SK-MEL-5 (cell line): ENCODE results near the gene SMIM10L2A. TPM values are rescaled to one million over a fixed set of nuclear protein-coding genes. Genes with fewer than 3 reads are reported as not detected.
"Not testable (repeated sequence)": the region's sequence is repeated elsewhere in the genome, so short reads cannot be mapped to it uniquely, and the experiment has no call there.

Source experiments
- DNase-seq: peaks from one replicate; pipeline ENCODE4 v3.0.0-alpha.2; 2016; ENCODE audit warnings: low read depth, low spot score
- in situ Hi-C: cut with HindIII; loops from 2 replicates; pipeline ENCODE4 v1.10.0; 2016; ENCODE audit warnings: low sequenced_read_pairs, high pct_unique_total_duplicates, low pct_unique_long_range_greater_than_20kb
- polyA plus RNA-seq, 2 experiments: library from polyadenylated mRNA; depleted of rRNA; stranded (reverse); fragments of >200 nt; gene quantifications; 2 replicates each; pipeline ENCODE4 v1.2.3, GENCODE V29; 2015
- total RNA-seq: library from RNA; depleted of rRNA; stranded (reverse); fragments of >200 nt; shearing (Covaris generic); gene quantifications from 2 replicates; pipeline ENCODE4 v1.2.3, GENCODE V29; 2014; rRNA removed

The SMIM10L2A gene
- total RNA-seq: 0.03 TPM in 1 of 2 replicates, not detected in the other
- 0.04 and 0.12 TPM in 2 replicates for polyA plus RNA-seq (2015; cell fraction: cytosol; rRNA removed)
- 0.06 TPM in 1 of 2 replicates, not detected in the other for polyA plus RNA-seq (2015; cell fraction: nucleus; rRNA removed)

DNA sequence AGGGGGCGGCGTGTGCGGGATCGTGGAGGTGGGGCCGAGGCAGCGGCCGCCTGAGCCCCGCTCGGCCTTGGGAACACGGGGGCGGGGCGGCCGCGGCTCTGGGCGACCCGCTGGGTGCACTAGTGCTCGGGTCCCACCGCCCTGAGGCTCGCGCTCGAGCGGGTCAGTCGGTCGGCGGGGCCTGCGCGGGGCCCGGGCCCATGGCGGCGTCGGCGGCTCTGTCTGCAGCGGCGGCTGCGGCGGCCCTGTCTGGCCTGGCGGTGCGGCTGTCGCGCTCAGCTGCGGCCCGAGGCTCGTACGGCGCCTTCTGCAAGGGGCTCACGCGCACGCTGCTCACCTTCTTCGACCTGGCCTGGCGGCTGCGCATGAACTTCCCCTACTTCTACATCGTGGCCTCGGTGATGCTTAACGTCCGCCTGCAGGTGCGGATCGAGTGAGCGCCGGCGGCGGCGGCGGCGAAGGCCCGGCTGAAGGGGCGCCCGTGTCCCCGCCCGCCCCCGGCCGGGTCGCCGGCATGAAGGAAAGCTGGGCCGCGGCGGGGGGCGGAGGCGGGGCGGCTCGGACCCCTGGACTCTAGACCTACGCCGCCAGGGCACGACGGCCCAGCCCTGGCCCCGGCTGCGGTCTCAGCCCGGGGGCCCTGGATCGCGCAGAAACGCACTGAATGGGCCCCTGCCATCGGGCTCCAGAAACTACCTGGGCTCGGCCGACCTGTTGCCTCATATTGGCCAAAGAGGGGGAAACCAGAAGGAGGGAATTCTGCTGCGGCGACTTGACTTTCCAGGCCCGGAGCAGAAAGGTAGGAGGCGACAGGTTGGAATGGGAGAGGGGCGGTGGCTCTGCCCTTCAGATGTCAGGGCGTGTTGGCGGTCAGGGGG is at the start of gene SMIM10L2A:
TSS of gene SMIM10L2A (plus strand) at position 13 of the 878 bp plus-strand sequence. CDS start at position 201, 188 bp downstream.
- no peak for DNase-seq
- in situ Hi-C loops: no loop called here

DNA sequence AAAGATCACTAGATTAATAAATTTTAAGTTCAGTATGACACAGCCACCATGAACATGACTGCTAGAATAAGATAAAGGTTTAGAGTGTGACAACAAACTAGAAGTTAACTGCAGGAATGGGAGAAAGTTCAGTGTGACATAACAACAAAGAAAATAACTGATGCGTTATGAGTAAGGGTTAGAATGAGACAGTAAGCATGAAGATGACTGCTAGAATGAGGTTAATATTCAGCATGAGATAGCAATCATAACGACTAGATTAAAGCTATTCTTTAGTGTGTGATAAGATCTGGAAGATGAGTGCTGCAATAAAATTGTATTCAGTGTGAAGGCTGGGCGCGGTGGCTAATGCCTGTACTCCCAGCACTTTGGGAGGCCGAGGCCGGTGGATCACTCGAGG is 48.4 kb upstream of the SMIM10L2A start:
- DNase-seq: no peak
- in situ Hi-C loops: no loop called here

DNA sequence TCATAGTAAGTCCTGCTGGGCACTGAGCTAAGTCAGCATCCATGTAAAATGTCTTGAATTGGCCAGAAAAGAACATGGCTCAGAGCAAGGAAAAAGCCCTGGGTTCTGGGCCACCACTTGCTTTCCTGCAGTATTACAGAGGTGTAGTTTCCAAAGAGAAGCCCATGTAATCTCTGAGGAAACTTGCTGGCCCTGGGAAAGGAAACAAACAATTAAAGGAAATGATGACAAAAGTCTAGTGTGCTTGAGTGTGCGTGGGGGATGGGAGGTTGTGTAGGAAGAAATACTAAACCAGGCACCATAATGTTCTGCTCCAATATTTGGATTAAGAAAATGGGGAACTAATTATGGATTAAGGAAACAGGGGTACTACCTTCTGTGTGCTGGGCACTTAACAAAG is 39.5 kb upstream of the SMIM10L2A start:
- no peak for DNase-seq
- in situ Hi-C loops: no loop called here

DNA sequence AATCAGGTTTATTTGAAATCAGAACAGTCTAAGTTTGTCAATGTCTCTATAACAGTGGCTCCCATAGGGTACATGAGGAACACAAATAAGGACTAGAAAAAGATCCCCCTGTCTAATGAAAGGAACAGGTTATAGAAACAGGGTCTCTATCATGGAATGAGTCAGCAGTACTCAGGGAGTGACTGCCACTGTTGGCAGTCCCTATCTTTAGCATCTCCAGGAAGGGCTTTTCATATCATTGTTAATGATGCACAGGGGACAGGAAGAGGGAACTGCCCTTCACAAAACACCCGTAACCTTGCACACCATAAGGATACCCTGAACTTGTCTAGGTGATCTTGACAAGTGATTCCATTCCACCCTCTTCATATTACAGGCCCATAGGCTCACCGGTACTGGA is 38.5 kb upstream of the SMIM10L2A start:
- in situ Hi-C loops: no loop called here

DNA sequence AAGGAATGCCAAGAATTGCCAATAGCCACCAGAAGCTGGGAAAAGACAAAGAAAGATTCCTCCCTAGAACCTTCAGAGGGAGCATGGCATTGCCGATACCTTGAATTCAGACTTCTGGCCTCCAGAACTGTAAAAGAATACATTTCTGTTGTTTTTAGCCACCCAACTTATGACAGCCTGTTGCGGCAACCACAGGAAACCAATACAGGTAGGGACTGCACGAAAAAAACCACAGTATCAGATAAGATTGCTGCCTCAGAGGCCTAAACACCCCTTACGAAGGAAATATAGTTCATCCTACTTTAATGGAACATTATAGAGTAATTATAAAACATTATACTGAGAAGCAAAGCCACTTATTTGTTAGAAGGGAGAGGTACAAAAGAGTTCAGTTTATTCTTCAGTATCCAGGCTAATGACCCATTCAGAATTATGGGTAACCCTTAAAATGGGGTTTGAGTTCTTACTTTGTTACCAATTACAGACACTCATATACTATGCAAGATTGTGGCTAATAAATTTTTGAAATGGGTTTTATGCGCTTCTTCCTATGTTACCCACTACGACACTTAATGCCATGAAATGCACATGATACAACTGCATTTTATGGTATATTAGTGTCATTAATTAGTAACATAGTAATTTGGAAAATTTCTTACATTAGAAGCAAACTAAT is 37.4 kb upstream of the SMIM10L2A start:
- in situ Hi-C loops: no loop called here

More for the DNA sequence above, 38.5 kb upstream of the SMIM10L2A start:
- DNase-seq: no peak

DNA sequence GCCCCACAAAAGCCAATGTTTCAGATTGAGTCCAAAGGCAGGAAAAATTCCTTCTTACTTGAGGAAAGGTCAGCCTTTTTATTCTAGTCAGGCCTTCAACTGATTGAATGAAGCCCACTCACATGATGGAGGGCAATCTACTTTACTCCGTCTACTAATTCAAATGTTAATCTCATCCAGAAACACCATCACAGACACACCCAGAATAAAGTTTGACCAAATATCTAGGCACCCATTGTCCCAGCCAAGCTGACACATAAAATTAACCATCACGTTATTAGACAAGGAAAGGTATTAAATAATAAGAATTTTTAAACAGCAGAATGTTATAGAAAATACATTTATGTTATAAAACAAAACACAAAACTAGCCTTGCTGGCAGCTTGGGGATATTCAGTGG is 32.9 kb upstream of the SMIM10L2A start:
- in situ Hi-C loops: no loop called here
- no peak for DNase-seq

More for the DNA sequence above, 37.4 kb upstream of the SMIM10L2A start:
- DNase-seq: no peak

- no peak for DNase-seq
- in situ Hi-C loops: no loop called here
Observed at GRCh38 chrX:135389243-135389642, 32.5 kb upstream of the SMIM10L2A start.

DNA sequence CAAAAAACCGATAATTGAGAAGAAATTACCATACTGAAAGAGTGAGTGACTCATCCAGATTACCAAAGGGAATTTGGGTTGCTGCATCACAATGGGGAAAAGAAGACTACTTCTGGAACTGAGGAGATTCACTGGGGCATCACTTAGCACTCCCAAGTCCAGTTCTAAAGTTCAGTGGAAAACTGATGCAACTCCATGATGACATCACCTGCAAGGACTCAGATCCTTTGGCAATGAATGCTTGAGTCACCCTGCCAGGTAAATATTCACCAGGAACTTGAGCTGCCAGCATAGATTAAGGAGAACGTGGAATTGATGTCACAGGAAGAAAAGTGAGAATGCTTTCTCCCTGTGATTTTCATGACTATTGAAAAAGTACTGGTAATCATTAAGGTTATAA is 32.0 kb upstream of the SMIM10L2A start:
- DNase-seq: no peak
- in situ Hi-C loops: no loop called here

DNA sequence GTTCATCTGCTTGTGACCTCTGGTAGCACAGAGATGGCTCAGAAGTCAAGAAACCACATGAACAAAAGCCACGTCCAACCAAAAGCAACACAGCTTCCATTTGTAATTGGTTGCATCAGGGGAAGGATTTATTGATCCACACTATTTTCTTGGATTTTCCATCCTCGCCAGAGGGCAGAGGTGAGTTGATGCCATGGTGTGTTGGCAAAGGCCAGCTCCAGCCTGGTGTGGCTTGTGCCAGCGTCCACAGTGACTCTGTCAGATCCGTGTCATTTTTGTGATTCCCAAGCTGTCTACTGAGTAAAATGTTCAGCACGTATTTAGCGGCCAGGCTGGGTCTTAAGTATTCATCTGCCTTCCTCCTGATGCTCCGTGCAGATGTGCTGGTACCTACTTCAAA is 30.0 kb upstream of the SMIM10L2A start:
- no peak for DNase-seq
- in situ Hi-C loops: no loop called here

GRCh38 chrX:135393051-135393450 is 28.7 kb upstream of the SMIM10L2A start:
- DNase-seq: no peak
- in situ Hi-C loops: no loop called here

- no peak for DNase-seq
- in situ Hi-C loops: no loop called here
Observed at GRCh38 chrX:135395064-135395463, 26.7 kb upstream of the SMIM10L2A start.

GRCh38 chrX:135396109-135396508 is 25.6 kb upstream of the SMIM10L2A start:
- in situ Hi-C loops: no loop called here
- no peak for DNase-seq

DNA sequence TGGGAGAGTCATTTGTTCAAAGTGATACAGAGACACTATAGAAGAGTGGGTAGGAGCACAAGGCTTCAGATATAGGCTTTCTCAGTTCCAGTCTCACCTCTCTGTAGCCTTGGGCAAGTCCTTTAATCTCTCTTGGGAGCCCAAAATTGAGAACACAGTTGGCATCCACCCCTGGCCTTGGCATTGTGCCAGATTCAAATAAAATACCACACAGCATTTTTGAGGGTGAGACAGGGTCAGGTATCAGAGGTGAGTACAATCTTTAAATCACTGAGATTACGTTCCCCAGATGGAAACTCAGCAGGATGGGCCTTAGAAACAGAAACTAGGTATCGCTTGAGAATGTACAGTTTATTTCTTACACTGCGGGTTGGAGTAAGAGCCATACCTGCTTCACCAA is 25.2 kb upstream of the SMIM10L2A start:
- in situ Hi-C loops: no loop called here
- no peak for DNase-seq

DNA sequence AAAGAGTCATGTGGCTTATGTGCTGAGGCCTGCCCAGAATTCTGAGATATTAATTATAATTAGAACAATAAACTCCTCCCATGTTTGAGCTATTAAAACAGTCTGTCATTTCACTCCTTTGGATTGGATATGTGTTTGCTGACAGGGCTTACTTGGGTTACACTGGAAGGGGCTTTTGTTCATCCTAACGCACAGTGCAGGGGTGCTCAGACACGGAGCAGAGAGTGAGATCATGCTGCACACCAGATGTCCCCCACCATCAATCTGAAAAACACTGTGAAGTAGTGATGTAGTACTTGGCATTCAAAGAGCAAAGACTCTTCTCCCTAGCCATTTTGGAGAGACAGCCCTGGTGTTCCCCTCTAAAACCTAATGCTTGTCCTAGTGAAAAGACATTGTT is 24.1 kb upstream of the SMIM10L2A start:
- DNase-seq: no peak
- in situ Hi-C loops: no loop called here

GRCh38 chrX:135403374-135403773 is 18.4 kb upstream of the SMIM10L2A start:
- in situ Hi-C loops: no loop called here
- DNase-seq: no peak

DNA sequence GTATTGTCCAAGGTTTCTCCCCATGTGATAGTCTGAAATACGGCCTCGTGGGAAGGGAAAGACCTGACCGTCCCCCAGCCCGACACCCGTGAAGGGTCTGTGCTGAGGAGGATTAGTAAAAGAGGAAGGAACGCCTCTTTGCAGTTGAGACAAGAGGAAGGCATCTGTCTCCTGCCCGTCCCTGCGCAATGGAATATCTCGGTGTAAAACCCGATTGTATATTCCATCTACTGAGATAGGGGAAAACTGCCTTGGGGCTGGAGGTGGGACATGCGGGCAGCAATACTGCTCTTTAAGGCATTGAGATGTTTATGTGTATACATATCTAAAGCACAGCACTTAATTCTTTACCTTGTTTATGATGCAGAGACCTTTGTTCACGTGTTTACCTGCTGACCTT is 15.3 kb upstream of the SMIM10L2A start:
- DNase-seq, in situ Hi-C loops: not testable (repeated sequence)

DNA sequence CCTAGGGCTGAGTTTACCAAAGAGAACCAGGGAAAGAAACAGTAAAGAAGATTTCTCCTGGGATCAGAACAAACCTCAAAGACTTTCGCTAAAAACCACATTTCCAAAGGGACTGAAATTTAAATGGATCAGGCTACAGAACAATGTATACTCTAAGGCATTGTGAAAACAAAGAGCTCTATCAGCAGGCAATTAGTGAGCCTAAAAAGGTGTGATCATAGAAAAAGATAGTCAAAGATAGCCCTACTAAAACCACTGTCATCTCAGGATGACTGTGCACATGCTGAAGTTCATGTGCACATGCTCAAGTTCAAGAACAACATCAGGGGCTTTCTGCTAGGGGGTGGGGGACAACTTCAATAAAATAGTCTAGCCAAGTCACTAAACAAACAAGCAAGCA is 12.9 kb upstream of the SMIM10L2A start:
- DNase-seq: no peak
- in situ Hi-C loops: no loop called here

GRCh38 chrX:135410861-135411627 is 10.7 kb upstream of the SMIM10L2A start:
- no peak for DNase-seq
- in situ Hi-C loops: no loop called here
